ENCODE measurements around the gene UBB.

DNA sequence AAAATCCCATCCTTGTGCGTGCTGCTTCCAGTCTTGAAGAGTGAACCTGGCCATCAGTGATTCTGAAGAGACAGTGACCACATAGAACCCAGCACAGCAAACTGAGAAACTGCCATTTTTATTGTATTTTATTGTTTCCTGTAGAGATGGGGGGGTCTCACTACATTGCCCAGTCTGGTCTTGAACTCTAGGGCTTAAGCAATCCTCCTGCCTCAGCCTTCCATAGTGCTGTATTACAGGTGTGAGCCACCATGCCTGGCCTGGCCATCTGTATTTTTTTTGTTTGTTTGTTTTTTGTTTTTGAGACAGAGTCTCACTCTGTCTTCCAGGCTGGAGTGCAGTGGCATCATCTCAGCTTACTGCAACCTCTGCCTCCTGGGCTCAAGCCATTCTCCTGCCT lies 41.5 kb upstream of the UBB start:
- TF ChIP-seq CTCF (IDR thresholded peaks at IDR 0.05; ENCODE audit: low read depth, low read length) = no peak
- TF ChIP-seq, protein P1, sequence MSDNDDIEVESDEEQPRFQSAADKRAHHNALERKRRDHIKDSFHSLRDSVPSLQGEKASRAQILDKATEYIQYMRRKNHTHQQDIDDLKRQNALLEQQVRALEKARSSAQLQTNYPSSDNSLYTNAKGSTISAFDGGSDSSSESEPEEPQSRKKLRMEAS (IDR thresholded peaks at IDR 0.05; ENCODE audit: low read depth, low read length) = no peak
